Osteoblast (primary cell): ENCODE measurements around the gene SLIT3. TPM values are rescaled to one million over a fixed set of nuclear protein-coding genes. Genes with fewer than 3 reads are reported as not detected.

ENCODE experiments used
- DNase-seq: peaks from one replicate; pipeline ENCODE4 v3.0.0; 2011; ENCODE audit warnings: low spot score, mixed read lengths; ENCODE audit not compliant: insufficient read length; ENCODE audit errors: missing footprints
- H2AFZ ChIP-seq: 2 replicates; pipeline ENCODE4 v1.6.0; 2011; ENCODE audit warnings: mild to moderate bottlenecking, low read length
- H3K27ac ChIP-seq: 2 replicates; pipeline ENCODE4 v1.5.1; 2011; ENCODE audit warnings: mild to moderate bottlenecking, low read depth, low read length, moderate library complexity
- H3K27me3 ChIP-seq: 2 replicates; pipeline ENCODE4 v1.6.0; 2012; ENCODE audit warnings: mild to moderate bottlenecking, control low read depth, inconsistent platforms, low read length, moderate library complexity; ENCODE audit not compliant: insufficient read depth
- H3K36me3 ChIP-seq: 2 replicates; pipeline ENCODE4 v1.5.1; 2011; ENCODE audit warnings: mild to moderate bottlenecking, low read length, control low read depth, moderate library complexity; ENCODE audit not compliant: insufficient read depth
- H3K4me1 ChIP-seq: 2 replicates; pipeline ENCODE4 v1.5.1; 2011; ENCODE audit warnings: mild to moderate bottlenecking, low read length, control low read depth, moderate library complexity; ENCODE audit not compliant: insufficient read depth
- H3K4me2 ChIP-seq: 2 replicates; pipeline ENCODE4 v1.6.0; 2011; ENCODE audit warnings: mild to moderate bottlenecking, low read length; ENCODE audit not compliant: insufficient read depth
- H3K4me3 ChIP-seq: fragments of 200-600 bp; sonication (generic); 3 replicates; pipeline ENCODE4 v1.5.1; 2012; ENCODE audit warnings: mild to moderate bottlenecking, low read length, inconsistent platforms; ENCODE audit not compliant: insufficient read depth
- H3K79me2 ChIP-seq: 2 replicates; pipeline ENCODE4 v1.6.0; 2012; ENCODE audit warnings: mild to moderate bottlenecking, low read length, control low read depth, inconsistent platforms; ENCODE audit not compliant: insufficient read depth
- H3K9me3 ChIP-seq: 2 replicates; pipeline ENCODE4 v1.5.1; 2011; ENCODE audit warnings: low read depth, low read length, control low read depth
- H4K20me1 ChIP-seq: 2 replicates; pipeline ENCODE4 v1.6.0; 2012; ENCODE audit warnings: mild to moderate bottlenecking, low read length, control low read depth; ENCODE audit not compliant: insufficient read depth
- total RNA-seq: library from RNA; depleted of rRNA; stranded (reverse); fragments of >200 nt; gene quantifications from 2 replicates; pipeline ENCODE4 v1.2.3, GENCODE V29; 2012
- TF ChIP-seq, protein P1 (sequence below): IDR thresholded peaks from 2 replicates; pipeline ENCODE4 v1.5.1; 2011; ENCODE audit warnings: mild to moderate bottlenecking, low read depth, low read length, moderate library complexity; ENCODE audit errors: extremely low read depth

SLIT3 gene
- total RNA-seq, 1 donor = 37.6 TPM

DNA sequence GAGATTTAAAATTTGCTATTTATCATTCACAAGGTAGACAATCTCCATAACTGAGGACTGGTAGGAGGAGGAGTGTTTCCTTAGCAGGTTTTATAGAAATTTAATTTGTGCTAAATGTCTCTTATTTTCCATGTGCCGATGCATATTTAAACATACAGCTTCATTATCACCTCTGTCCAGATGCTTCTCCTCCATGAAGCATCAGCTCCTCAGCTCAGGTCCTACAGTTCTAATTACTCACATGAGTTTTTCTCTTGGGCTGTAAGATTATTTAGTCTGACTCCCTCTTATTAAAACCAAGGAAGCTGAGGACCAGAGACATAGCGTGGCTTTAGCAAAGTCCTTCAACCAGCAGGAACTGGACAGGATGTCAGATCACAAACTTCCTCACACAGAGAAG lies 421.6 kb downstream of the SLIT3 start:
- no peak overlapping the region for H3K4me2 ChIP-seq
- H3K4me3 ChIP-seq = no peak overlapping the region
- H2AFZ ChIP-seq = no peak overlapping the region
- H3K36me3 ChIP-seq = no peaks in the 10 kb centered on the region
- no peaks in the 10 kb centered on the region for H3K79me2 ChIP-seq
- TF ChIP-seq, protein P1, sequence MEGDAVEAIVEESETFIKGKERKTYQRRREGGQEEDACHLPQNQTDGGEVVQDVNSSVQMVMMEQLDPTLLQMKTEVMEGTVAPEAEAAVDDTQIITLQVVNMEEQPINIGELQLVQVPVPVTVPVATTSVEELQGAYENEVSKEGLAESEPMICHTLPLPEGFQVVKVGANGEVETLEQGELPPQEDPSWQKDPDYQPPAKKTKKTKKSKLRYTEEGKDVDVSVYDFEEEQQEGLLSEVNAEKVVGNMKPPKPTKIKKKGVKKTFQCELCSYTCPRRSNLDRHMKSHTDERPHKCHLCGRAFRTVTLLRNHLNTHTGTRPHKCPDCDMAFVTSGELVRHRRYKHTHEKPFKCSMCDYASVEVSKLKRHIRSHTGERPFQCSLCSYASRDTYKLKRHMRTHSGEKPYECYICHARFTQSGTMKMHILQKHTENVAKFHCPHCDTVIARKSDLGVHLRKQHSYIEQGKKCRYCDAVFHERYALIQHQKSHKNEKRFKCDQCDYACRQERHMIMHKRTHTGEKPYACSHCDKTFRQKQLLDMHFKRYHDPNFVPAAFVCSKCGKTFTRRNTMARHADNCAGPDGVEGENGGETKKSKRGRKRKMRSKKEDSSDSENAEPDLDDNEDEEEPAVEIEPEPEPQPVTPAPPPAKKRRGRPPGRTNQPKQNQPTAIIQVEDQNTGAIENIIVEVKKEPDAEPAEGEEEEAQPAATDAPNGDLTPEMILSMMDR = no peak
- no peak overlapping the region for H3K27ac ChIP-seq
- DNase-seq = no peak
- peaks cover 6% of the 10 kb centered on the region for H3K4me1 ChIP-seq
- peaks cover 2% of the 10 kb centered on the region for H4K20me1 ChIP-seq
- H3K9me3 ChIP-seq = no peaks in the 10 kb centered on the region
- no peaks in the 10 kb centered on the region for H3K27me3 ChIP-seq

DNA sequence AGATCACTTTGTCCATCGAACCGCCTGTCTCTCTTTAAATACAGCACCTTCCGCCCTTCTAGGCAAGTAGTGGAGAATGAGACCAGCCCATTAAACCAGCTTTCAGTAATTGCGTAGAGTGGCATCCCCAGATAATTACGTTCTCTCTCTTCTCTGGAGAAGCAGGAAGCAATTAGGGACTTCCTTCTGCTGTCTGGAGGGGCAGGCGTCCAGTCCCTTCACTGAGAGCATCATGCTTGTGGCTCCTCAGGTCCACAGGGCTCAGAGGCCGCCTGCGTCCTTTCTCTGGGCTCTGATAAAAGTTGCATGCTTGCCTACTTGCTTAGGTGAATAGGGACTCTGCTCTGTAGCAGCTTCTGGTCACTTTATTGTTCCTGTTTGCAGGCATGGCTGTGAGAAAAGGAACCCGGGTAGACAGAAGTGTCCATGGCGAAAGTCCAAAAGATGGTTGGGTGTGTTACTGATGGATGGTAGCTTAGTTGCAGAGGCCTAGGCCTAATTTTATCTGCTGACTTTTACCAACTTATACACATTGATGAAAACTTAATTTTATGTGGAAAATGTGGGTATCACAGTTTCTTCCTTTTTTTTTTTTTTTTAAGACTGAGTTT lies 422.7 kb downstream of the SLIT3 start:
- Histone ChIP-seq H3K9me3 (no peaks in the 10 kb centered on the region), H3K4me1 (peaks cover 6% of the 10 kb centered on the region), H3K36me3 (no peaks in the 10 kb centered on the region), H3K27me3 (no peaks in the 10 kb centered on the region), H4K20me1 (peaks cover 2% of the 10 kb centered on the region), H3K79me2 (no peaks in the 10 kb centered on the region), H3K27ac (no peak overlapping the region), H3K4me3 (no peak overlapping the region), H2AFZ (no peak overlapping the region), H3K4me2 (no peak overlapping the region)
- TF ChIP-seq, protein P1 = no peak
- DNase-seq = no peak

DNA sequence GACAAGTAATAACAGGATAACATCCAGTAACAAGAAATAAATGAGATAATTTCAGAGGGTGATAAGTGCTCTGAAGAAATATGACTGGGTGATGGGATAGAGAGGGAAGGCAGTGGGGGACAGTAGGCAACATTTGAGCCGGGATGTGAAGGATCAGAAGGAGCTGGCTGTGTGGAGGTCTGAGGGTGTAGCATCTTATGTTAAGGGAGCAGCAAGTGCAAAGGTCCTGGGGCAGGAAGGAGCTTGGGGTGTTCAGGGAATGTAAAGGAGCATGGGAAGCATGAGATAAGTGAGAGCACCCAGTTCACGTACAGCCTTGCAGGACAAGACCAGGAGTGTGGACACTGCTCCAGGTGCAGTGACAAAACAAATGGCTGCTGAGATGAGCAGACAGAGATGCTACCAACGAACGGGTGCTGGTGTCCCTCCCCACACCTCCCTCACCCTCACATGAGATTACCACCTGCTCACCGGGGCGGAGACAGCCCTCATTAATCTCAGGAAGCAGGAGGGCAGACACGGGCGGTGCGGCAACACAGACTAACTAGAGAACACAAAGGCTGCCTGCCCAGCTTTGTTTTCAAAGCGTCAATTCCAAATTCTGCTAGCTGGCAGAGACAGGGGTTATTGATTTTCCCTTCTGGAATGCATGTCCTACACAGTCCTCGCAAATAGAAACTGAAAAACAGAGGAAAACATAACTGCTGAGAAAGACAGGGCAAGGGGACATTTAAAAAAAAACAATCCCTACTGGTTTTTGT lies 423.6 kb downstream of the SLIT3 start:
- H3K27ac ChIP-seq = no peak overlapping the region
- H3K4me1 ChIP-seq = peaks cover 6% of the 10 kb centered on the region
- no peak overlapping the region for H3K4me3 ChIP-seq
- H3K4me2 ChIP-seq = no peak overlapping the region
- no peak overlapping the region for H2AFZ ChIP-seq
- H3K9me3 ChIP-seq = no peaks in the 10 kb centered on the region
- peaks cover 2% of the 10 kb centered on the region for H4K20me1 ChIP-seq
- TF ChIP-seq, protein P1 = no peak
- no peak for DNase-seq
- no peaks in the 10 kb centered on the region for H3K79me2 ChIP-seq
- no peaks in the 10 kb centered on the region for H3K27me3 ChIP-seq
- no peaks in the 10 kb centered on the region for H3K36me3 ChIP-seq

DNA sequence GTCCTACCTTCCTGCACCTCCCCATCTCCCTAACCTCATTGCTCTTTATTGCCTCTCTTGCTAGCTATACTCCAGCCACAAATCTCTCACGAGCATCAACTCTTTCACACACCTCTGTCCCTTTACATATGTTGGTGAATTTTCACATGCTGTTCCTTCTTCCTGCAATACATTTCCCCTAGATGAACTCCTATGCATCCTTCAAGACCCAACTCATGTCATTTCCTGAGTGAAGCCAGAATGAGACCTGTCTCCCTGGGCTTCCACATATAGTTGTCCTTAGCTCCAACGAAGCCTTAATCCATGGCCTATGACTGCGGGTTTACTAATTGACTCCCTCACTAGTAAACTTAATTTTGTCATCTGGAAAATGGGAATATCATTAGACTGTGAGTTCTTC lies 424.5 kb downstream of the SLIT3 start:
- Histone ChIP-seq H3K4me2 (no peak overlapping the region), H4K20me1 (no peaks in the 10 kb centered on the region), H3K36me3 (no peaks in the 10 kb centered on the region), H3K9me3 (no peaks in the 10 kb centered on the region), H3K4me1 (peaks cover 6% of the 10 kb centered on the region), H3K79me2 (no peaks in the 10 kb centered on the region), H3K4me3 (no peak overlapping the region), H3K27ac (no peak overlapping the region), H3K27me3 (no peaks in the 10 kb centered on the region), H2AFZ (no peak overlapping the region)
- no peak for DNase-seq
- TF ChIP-seq, protein P1 = no peak
